Hematopoietic multipotent progenitor cell treated with erythropoietin and hydrocortisone succinate and interleukin-3 and kit ligand, for 4 days (in vitro differentiated cells): ENCODE data around the gene MRNIP.
"Not testable (repeated sequence)": the region's sequence is repeated elsewhere in the genome, so short reads cannot be mapped to it uniquely, and the experiment has no call there.

Source experiments
- DNase-seq: peaks from one replicate; pipeline ENCODE4 v3.0.0-alpha.2; 2015

MRNIP gene

DNA sequence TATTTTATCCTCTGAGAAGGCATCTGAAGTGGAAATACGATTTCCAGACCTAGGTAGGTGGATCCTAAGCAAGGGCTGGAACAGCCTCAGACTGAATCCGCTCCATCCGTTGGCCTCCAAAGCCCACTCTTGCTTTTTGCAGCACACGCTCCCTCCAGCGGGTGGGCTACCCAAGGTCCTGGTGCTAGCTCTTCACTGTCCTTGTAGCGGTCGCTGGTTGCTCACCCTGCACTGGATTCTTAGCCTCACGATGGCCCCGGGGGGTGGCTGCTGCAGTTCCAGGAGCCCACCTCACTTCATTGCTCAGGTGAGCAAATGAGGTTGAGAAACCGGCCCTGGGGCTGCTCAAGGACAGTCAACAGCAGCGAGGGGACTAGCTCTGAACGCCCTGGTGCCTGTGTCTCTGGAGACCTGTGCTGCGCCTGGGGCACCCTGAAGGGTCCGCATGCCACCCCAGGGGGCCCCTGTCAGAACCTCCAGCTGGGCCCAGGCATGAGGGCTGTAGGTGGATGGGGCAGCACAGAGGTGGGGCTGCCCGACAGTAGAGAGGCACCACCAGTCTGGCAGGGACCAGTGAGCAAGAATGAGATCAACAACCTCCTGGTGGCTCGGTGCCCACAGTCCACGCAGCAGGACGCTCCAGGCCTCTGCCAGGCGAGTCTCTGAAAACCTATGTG lies 56.3 kb downstream of the MRNIP start:
- DNase-seq, result no peak

DNA sequence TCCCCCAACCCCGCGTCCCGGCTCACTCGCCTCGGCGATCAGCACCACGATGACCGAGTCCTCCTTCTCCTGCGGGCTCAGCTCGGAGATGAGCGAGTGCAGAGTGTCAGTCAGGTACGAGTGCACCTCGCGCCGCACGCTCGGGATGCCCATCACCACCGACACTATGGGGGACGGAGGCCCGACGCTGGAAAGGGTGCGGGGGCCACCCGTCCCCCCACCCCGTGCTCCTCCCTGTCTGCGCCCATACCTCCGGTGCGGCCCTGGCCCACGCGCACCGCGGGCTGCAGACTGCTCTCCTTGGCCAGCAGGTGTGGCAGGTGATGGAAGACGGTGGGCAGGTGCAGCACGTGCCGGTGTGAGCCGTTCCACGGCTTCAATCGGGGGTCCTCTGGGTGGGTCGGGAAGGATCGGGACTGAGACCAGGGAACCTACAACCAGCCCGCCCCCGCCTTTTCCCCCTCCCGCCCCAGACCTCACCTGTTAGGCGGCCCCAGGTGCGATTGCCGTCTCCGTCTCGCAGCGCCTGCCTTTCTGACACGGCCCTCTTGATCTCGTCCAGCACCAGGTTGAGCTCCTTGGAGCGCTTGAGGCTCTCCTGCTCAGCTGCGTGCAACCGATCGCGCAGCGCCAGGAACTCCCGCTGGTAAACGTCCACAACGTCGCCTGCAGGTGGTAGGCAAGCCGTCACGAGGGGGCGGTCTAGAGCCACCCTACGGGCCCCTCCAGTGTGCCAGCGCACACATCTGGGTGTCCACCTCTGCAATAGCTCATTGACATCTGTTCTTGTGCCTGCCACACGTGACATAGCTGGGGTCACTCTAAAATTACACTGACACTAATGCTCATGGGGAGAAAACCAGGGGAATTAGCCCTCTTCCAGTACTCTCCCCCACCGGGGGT lies 57.1 kb downstream of the MRNIP start:
- peak; percentile 92 for DNase-seq

DNA sequence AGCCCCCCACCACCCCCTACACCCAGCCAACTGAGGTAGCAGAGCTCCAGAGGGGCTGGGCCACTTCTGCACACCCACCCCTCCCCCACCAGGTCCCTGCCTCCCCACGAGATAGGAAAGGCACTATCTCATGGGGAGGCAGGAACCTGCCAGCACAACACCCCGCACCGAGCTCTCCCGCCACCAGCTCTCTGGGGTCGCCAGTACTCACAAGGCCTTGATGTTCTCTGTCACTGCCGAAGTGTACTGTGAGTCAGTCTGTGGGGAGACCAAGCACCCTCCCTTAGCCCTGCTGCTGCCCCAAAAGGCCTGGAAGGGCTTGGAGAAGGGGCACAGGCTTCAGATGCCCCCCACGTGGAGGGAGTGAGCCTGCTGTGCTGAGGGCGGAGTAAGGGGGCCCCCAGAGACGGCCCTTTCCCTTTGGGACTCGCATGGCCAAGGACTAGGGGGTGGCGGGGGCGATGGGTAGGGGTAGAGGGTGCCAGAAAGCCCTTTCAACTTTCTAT lies 57.9 kb downstream of the MRNIP start:
- peak; percentile 76 for DNase-seq

DNA sequence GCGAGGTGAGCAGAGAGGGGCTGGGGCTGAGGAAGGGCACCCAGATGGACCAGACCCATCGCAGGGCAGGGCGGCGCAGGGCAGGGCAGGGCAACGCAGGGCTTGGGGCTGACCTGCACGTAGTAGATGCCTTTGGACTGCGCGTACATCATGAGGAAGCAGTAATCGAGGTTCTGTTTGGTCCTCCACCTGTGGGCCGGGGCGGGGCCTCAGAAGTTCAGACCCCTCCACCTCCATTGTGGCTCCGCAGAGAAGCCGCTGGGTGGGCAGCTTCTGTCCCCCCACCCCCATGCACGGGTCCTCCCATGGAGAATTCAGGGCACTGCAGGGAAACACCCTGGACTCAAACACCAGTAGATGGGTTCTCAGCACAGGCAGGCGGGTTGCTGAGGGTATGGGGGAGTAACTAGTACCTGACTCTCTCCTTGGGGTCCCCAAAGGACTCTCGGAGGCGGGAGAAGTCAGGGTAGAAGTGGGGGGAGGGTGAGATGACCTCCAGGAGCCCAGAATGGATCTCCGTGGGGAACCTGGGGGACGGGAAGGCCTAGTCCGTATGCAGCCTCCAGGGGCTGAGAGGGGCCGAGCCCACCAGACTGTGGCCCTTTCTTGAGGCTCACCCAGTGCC lies 58.4 kb downstream of the MRNIP start:
- DNase-seq, result no peak

DNA sequence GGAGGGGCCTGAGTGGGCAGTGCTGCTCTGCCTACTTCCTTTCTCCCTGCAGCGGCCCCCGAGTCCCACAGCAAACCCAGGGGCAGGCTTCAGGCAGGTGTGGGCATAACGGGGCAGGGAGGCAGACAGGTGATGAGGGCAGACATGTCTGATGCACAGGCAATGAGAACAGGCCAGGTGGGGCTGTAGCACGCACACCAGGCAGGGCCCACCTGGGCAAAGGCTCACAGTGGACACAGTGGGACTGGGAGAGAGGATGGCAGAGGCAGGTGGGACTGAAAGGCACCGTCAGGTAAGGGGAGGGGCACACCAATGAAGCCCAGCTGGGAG lies 59.0 kb downstream of the MRNIP start:
- DNase-seq, result no peak

DNA sequence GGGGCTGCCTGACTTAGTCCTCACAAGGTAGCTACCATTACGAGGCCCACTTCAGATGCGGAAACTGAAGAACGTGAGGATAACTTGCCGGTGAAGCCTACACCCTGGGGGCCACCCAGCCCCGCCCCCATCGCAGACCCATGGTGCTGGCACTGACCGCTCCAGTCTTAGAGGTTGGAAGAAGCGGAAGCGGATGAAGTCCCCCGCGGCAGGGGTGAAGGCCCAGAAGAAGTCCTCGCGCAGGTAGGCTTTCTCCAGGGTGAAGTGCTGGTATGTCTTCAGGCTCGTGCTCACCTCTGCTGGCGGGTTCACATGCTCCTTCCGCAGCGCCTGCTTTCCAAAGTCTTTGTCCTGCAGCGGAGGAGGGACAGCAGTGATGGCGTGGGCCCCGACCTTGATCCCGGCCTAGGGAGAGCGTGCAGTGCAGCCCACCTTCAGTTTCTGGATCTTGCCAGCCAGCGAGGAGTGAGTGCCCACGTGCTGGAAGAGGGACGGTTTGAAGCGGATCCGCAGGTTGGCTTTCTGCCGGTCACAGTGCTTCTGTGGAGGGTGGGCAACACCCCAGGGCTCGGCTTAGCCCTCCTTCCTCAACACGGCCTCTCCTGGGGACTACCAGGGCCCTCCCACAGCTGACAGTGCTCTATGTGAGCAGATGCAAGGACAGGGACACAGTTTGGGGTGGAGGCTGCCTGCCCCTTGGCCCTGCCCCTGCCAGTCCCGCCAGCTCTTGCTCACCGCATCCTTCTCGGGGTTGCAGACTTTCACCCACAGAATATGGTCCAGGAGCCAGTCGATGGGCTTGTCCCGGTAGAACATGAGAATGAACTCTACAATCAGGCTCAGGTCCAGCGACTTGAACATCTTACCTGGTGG lies 59.6 kb downstream of the MRNIP start:
- no peak for DNase-seq

DNA sequence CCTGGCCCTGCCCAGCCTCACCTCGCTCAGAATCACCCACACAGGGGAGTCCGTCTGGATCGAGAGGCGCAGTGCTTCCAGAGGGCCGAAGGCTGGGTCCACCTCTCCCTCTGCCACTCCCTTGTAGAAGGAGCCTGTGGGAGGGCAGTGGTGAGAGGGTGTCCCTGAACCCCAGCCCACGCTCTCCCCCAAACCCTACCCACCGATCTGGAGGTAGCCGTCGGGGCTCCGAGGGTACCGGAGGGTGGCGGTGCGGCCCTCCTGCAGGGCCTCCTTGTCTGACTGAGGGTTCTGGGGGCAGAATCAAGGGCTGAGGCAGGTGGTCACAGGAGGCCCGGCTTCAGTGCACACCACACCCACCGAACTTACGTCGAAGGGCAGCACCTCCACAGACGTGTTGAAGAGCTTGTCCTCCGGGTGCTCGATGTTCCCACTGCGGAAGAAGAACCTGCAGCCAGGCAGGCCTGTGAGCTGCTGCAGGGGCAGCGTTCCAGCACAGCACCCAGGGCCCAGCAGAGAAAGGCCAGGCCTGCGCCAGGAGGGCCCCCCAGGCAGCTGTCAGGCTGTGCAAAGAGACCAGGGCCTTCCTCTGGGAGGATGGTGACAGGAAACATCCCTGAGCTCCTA lies 60.4 kb downstream of the MRNIP start:
- no peak for DNase-seq

DNA sequence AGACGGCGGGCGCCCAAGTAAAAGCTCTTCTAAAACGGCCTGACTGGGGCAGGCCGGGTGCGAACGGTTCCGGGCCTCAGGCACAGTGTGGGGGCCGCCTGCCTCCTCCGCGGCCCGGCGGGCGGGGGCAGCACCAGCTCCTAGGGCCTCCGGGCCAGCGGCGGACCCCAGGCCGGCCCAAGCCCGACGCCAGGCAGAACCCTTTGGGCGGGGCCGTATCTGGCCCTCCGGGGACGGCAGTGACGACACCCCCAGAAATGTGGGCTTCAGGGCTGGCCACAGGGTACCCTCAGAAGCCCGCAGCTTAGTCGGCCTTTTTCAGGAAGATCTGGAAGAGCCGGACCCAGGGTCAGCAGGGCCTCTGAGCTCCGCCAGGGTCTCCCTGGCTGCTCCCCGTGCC lies 60.9 kb downstream of the MRNIP start:
- no peak for DNase-seq

DNA sequence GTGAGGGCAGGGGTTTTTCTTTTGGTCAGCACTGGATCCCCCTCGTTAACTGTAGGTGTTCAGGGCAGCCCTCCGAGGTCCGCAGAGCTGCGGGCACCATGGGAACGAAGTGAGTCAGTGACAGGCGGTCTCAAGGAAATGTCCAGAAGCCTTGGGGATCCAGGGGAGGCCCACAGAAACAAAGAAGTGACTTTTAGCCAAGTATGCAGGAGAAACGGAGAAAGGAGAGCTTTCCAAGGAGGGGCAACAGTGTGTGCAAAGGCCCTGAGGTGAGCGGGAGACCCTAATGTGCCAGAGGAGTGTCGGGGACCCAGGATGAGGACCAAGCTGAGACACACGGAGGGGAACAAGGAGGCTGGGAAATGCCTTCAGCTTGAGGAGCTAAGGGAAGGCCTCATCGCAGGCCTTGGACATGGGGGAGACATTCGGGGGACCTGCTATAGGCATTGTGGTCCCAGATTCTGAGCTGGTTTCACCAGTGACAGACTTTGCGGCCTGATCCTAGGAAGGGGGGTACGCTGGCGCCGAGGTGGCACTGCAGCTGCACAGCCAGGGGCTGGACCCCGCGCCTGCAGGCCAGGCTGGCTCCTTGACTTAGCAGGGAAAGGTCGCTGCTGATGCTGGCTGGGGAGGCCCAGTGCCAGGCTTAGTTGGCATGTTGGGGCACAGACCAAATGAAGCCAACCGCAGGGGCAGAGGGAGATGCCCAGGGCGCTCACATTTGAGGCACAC lies 61.6 kb downstream of the MRNIP start:
- DNase-seq, result peak; percentile 20

DNA sequence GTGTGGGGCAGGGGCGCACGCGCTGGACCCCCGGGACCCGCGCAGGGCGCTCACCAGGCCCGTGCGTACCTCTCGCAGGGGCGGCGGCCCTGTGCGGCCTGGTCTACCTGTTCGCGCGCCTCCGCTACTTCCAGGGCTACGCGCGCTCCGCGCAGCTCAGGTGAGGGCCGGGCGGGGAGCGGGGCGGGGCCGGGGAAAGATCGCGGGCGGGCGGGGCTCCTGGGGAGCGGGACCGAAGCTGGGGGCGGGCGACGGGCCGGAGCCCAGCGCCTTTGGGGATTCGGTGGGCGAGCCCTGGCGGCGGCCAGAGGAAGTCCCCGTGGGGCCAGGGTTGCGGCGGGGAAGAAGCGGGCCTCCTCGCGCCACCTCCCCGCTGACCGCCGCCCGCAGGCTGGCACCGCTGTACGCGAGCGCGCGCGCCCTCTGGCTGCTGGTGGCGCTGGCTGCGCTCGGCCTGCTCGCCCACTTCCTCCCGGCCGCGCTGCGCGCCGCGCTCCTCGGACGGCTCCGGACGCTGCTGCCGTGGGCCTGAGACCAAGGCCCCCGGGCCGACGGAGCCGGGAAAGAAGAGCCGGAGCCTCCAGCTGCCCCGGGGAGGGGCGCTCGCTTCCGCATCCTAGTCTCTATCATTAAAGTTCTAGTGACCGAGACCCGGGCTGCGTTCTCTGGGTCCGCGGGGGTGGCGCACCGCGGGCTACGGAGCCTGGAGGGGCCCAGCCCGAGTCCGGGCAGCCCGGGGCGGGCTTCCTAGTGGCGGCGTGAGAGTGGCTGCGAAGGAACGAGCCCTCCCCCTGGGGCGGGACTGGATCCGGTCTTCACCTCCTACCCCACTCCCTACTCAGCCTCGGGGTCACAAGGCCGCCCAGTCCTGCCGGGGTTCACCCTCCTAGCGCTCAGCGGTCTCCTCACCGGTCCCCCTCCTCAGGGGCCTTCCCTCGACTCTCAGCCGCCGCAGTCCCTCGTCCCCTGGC lies 62.5 kb downstream of the MRNIP start:
- DNase-seq, result peak; percentile 94

DNA sequence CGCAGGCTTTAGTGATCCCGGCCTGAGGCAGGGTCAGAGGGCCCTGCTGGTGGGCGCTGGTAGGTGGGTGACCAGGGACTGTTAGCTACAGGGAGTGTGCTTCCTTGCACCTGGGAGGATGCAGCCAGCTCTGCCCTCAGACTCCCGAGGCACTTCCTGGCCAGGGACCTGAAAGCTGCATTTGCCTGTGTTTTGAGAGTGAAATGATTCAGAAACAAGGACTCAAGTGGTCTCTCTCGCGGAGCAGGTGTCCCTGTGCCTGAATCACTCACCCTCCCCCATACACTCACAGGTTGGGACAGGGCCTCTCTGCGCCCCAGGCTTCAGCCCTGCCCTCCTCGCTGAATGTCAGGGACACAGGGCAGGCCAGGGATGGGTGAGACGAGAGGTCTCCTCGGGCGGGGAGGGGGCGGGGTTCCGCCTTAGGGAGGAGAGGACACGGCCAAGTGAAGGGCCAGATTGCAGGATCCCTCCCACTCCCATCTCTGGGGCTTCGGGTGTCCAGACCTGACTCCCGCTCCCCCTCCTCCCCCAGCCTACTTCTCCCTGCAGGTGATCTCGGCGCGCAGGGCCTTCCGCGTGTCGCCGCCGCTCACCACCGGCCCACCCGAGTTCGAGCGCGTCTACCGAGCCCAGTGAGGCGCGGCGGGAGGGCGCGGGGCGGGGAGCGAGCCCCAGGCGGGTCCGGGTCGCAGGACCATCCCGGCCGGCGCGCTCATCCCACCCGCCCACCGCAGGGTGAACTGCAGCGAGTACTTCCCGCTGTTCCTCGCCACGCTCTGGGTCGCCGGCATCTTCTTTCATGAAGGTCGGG lies 63.4 kb downstream of the MRNIP start:
- DNase-seq, result peak; percentile 59

DNA sequence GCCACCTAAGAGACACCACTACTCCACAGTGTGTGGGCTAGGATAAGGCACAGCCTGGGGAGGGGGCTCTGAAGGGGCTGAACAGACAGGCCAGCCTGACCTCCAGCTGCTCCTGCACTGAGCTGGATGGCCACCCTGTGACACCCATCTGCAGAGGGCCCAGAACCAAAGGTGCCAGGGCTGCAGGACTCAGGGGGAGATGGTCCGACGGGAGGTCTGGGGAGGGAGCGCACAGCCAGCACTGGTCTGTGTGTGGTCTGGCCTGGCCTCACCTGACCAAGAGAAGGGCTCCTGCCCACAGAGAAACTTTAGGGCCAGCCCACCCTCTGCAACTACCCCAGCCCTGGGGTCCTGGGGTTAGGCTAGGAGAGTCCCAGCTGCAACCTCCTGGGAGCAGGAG lies 64.0 kb downstream of the MRNIP start:
- peak; percentile 15 for DNase-seq

DNA sequence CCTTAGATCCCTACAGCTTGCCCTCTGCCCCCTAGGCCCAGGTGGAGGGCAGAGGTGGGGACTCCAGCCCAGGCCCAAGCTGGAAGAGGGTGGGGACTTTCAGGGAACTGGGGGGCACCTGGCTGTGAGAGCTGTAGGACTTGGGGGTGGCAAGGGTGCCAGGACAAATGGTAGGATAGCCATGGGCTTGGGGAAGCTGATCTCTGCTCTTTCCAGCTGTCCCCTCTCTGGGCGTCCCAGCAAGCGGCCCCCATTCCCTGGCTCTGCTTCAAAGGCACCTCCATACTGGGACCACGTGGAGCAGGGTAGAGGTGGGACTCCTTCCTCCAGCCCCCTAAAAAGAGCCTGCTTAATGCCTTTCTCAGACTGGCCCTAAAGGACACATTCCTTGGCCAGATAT lies 64.4 kb downstream of the MRNIP start:
- no peak for DNase-seq

DNA sequence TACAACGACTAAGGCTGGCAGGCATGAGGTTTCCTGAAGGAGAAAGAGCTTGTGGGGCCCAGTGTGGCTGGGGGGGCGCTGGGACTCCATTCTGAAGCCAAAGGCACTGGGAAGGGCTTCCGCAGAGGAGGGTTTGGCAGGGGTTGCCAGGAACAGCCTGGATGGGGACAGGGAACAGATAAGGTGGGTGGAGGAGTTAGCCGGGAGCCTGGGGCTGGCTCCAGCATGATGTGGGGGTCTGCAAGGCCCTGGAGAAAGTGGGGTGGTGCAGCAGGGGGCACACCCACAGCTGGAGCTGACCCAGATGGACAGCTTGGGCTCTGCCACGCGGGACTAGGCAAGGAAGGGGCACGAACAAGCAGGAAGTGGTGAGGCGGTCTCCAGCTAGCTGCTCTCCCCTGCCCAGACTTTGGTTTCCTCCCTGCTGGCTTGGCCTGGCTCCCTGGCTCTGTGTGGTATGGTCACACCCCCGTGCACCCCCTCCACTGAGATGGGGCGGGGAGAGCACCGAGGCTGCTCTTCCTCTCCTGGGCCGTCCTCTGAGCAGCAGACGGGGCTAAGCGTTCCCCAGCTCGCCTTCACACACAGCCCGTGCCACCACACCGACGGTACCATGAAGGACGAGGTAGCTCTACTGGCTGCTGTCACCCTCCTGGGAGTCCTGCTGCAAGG lies 65.0 kb downstream of the MRNIP start, which contains the start of gene LTC4S:
Gene LTC4S, plus strand, starts transcription at position 519 of the 672 bp plus-strand sequence. Its CDS starts 95 bp downstream, at position 614.
- peak; percentile 98 for DNase-seq

DNA sequence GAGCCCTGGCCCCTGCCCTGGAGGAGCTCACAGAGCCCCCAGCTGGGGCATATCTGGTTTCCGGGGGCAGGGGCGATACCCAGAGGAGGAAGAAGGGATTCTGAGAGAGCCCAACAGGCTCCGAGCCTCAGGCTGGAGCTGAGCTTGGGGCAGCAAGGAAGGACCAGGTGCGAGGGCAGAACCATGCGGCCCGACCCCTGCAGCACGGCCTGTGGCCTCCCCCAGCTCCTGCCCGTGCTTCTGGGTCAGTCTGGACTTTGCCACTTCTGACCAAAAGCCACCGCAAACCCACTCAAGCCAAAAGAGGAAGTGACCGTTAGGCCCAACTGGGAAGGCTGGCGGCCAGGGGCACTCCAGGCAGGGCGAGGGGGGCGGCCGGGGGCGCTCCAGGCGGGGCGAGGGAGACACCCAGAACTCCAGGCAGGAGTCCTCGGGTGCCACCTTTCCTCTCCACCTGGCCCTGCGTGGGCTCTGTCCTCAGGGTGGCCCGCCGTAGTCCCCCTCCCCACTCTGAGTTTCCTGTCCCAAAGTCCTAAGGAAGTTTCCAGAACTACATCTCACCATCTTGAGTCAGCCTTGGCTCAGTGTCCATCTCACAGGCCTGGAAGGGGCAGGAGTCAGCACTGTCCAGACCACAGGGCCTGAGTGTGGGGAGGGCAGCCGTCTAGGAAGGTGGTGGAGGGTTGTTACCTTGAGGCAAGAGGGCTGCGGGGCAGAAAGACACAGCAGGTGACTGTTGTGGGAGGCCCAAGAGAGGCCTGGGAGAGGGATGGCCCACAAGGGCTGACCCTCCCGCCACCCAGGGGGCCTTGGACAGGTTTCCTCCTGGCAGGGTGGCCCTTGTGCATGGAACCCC lies 65.8 kb downstream of the MRNIP start:
- peak; percentile 70 for DNase-seq

DNA sequence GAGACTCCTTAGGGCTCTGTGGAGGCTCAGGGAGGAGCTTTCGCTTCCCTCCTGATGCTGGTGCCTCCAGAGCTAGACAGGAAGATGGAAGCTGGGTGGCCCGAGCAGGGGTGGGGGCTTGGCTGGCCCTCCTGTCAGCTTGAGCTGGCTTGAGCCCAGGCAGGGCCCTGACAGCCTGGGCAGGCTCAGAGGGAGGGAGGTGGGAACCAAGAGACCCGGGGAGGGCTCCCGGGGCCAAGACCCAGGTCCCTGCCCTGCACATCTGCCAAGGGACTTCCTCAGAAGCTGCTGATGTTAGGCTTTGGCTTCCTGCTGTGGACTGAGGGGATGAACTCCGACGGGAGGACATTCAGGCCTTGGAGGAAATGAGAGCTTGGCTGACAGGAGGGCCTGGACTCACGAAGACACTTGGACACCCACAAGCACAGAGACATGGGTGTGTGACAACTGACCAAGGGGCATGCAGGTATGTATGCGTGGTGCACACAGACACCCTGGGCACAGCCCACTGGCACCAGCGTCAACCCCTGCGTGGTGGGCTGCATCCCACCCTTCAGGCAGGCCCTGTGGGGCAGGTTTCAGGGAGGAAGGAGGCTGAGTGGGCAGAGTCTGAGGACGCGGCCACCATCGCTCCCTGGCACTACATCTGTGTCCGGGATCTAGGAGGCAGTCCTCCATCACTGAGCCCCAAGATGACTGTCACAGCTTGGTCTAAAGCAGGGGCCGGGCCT lies 66.6 kb downstream of the MRNIP start:
- peak; percentile 58 for DNase-seq

DNA sequence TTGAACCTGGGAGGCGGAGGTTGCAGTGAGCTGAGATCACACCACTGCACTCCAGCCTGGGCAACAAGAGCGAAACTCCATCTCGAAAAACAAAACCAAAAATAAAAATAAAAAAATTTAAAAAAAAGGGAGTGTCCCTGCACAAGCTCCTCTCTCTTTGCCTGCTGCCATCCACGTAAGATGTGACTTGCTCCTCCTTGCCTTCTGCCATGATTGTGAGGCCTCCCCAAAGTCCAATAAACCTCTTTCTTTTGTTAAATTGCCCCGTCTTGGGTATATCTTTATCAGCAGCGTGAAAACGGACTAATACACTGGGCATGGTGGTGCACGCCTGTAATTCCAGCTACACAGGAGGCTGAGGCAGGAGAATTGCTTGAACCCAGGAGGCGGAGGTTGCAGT lies 69.3 kb downstream of the MRNIP start:
- DNase-seq, result not testable (repeated sequence)
